IPS-20b (cell line): ENCODE measurements around the gene OR5K1.

Experiments
- H3K27ac ChIP-seq: one replicate; pipeline ENCODE4 v1.5.1; 2013; ENCODE audit warnings: low read length
- H3K27me3 ChIP-seq: 2 replicates; pipeline ENCODE4 v1.6.1; 2013; ENCODE audit warnings: mild to moderate bottlenecking, low read length, inconsistent platforms; ENCODE audit not compliant: insufficient read depth
- H3K36me3 ChIP-seq: 2 replicates; pipeline ENCODE4 v1.6.1; 2013; ENCODE audit warnings: low read depth, mild to moderate bottlenecking, inconsistent platforms, low read length, moderate library complexity; ENCODE audit not compliant: insufficient read depth
- H3K4me1 ChIP-seq: 2 replicates; pipeline ENCODE4 v1.6.1; 2013; ENCODE audit warnings: mild to moderate bottlenecking, control low read depth, inconsistent platforms, low read length, moderate library complexity; ENCODE audit not compliant: insufficient read depth
- H3K4me3 ChIP-seq: 2 replicates; pipeline ENCODE4 v1.5.1; 2013; ENCODE audit warnings: mild to moderate bottlenecking, low read length, inconsistent platforms
- H3K9ac ChIP-seq: 2 replicates; pipeline ENCODE4 v1.6.1; 2013; ENCODE audit warnings: low read depth, mild to moderate bottlenecking, inconsistent platforms, low read length, moderate library complexity
- H3K9me3 ChIP-seq: 2 replicates; pipeline ENCODE4 v1.6.1; 2013; ENCODE audit warnings: mild to moderate bottlenecking, low read depth, low read length, inconsistent platforms; ENCODE audit not compliant: insufficient read depth

Gene OR5K1

GRCh38 chr3:98462901-98463300 is at the start of gene OR5K1:
Gene OR5K1 (plus strand): TSS chr3:98463201. CDS start chr3:98469577, 6,376 bp downstream.
- Histone ChIP-seq H3K4me3 (no peak within 1 kb of the TSS), H3K36me3 (no peaks in the 10 kb centered on the region), H3K9me3 (no peaks in the 10 kb centered on the region), H3K4me1 (no peaks in the 10 kb centered on the region), H3K9ac (no peak within 1 kb of the TSS), H3K27ac (no peak within 1 kb of the TSS), H3K27me3 (no peaks in the 10 kb centered on the region)

GRCh38 chr3:98432575-98432974 is 30.4 kb upstream of the OR5K1 start:
- Histone ChIP-seq H3K27ac (no peak overlapping the region), H3K9me3 (peaks cover 11% of the 10 kb centered on the region), H3K27me3 (no peaks in the 10 kb centered on the region), H3K4me3 (no peak overlapping the region), H3K4me1 (no peaks in the 10 kb centered on the region), H3K36me3 (no peaks in the 10 kb centered on the region), H3K9ac (no peak overlapping the region)

GRCh38 chr3:98433764-98434163 is 29.2 kb upstream of the OR5K1 start:
- Histone ChIP-seq H3K36me3 (no peaks in the 10 kb centered on the region), H3K9ac (no peak overlapping the region), H3K4me3 (no peak overlapping the region), H3K27me3 (no peaks in the 10 kb centered on the region), H3K9me3 (peaks cover 11% of the 10 kb centered on the region), H3K27ac (no peak overlapping the region), H3K4me1 (no peaks in the 10 kb centered on the region)

GRCh38 chr3:98434412-98434811 is 28.6 kb upstream of the OR5K1 start:
- H3K4me3 ChIP-seq: no peak overlapping the region
- H3K9me3 ChIP-seq: peaks cover 8% of the 10 kb centered on the region
- H3K4me1 ChIP-seq: no peaks in the 10 kb centered on the region
- no peak overlapping the region for H3K9ac ChIP-seq
- no peaks in the 10 kb centered on the region for H3K36me3 ChIP-seq
- H3K27ac ChIP-seq: no peak overlapping the region
- H3K27me3 ChIP-seq: no peaks in the 10 kb centered on the region

GRCh38 chr3:98440283-98440682 is 22.7 kb upstream of the OR5K1 start:
- H3K4me1 ChIP-seq: no peaks in the 10 kb centered on the region
- no peak overlapping the region for H3K27ac ChIP-seq
- H3K4me3 ChIP-seq: no peak overlapping the region
- no peaks in the 10 kb centered on the region for H3K27me3 ChIP-seq
- H3K36me3 ChIP-seq: no peaks in the 10 kb centered on the region
- no peaks in the 10 kb centered on the region for H3K9me3 ChIP-seq
- H3K9ac ChIP-seq: no peak overlapping the region

GRCh38 chr3:98445949-98446406 is 17.0 kb upstream of the OR5K1 start:
- no peaks in the 10 kb centered on the region for H3K4me1 ChIP-seq

GRCh38 chr3:98449606-98450193 is 13.3 kb upstream of the OR5K1 start:
- H3K27me3 ChIP-seq: no peaks in the 10 kb centered on the region
- H3K4me3 ChIP-seq: no peak overlapping the region
- H3K4me1 ChIP-seq: no peaks in the 10 kb centered on the region
- no peak overlapping the region for H3K9ac ChIP-seq
- no peaks in the 10 kb centered on the region for H3K36me3 ChIP-seq
- no peak overlapping the region for H3K27ac ChIP-seq
- H3K9me3 ChIP-seq: no peaks in the 10 kb centered on the region

More at GRCh38 chr3:98445949-98446406, 17.0 kb upstream of the OR5K1 start:
- H3K4me3 ChIP-seq: no peak overlapping the region
- H3K9me3 ChIP-seq: no peaks in the 10 kb centered on the region
- H3K36me3 ChIP-seq: no peaks in the 10 kb centered on the region
- no peaks in the 10 kb centered on the region for H3K27me3 ChIP-seq
- no peak overlapping the region for H3K9ac ChIP-seq
- no peak overlapping the region for H3K27ac ChIP-seq

- no peak overlapping the region for H3K9ac ChIP-seq
- H3K27me3 ChIP-seq: no peaks in the 10 kb centered on the region
- no peak overlapping the region for H3K27ac ChIP-seq
- no peaks in the 10 kb centered on the region for H3K9me3 ChIP-seq
- no peaks in the 10 kb centered on the region for H3K36me3 ChIP-seq
- no peaks in the 10 kb centered on the region for H3K4me1 ChIP-seq
- no peak overlapping the region for H3K4me3 ChIP-seq
These were observed 12.6 kb upstream of the OR5K1 start for GRCh38 chr3:98450372-98450771.

- Histone ChIP-seq H3K27me3 (no peaks in the 10 kb centered on the region), H3K4me3 (no peak overlapping the region), H3K9ac (no peak overlapping the region), H3K36me3 (no peaks in the 10 kb centered on the region), H3K9me3 (no peaks in the 10 kb centered on the region), H3K4me1 (no peaks in the 10 kb centered on the region), H3K27ac (no peak overlapping the region)
These were observed 9.2 kb upstream of the OR5K1 start for GRCh38 chr3:98453827-98454226.

GRCh38 chr3:98454929-98455328 is 8.1 kb upstream of the OR5K1 start:
- Histone ChIP-seq H3K27me3 (no peaks in the 10 kb centered on the region), H3K9me3 (no peaks in the 10 kb centered on the region), H3K4me3 (no peak overlapping the region), H3K36me3 (no peaks in the 10 kb centered on the region), H3K27ac (no peak overlapping the region), H3K4me1 (no peaks in the 10 kb centered on the region), H3K9ac (no peak overlapping the region)

GRCh38 chr3:98457543-98457942 is 5.5 kb upstream of the OR5K1 start:
- Histone ChIP-seq H3K4me1 (no peaks in the 10 kb centered on the region), H3K27ac (no peak overlapping the region), H3K9ac (no peak overlapping the region), H3K27me3 (no peaks in the 10 kb centered on the region), H3K4me3 (no peak overlapping the region), H3K9me3 (no peaks in the 10 kb centered on the region), H3K36me3 (no peaks in the 10 kb centered on the region)

- no peaks in the 10 kb centered on the region for H3K36me3 ChIP-seq
- H3K4me1 ChIP-seq: no peaks in the 10 kb centered on the region
- no peak overlapping the region for H3K27ac ChIP-seq
- no peak overlapping the region for H3K9ac ChIP-seq
- H3K9me3 ChIP-seq: no peaks in the 10 kb centered on the region
- H3K27me3 ChIP-seq: no peaks in the 10 kb centered on the region
- H3K4me3 ChIP-seq: no peak overlapping the region
These were observed 2.8 kb upstream of the OR5K1 start for GRCh38 chr3:98460220-98460619.
